Kidney (tissue), 14 donors: ENCODE data around the gene RXRA. TPM values are rescaled to one million over a fixed set of nuclear protein-coding genes. Genes with fewer than 3 reads are reported as not detected.

Experiments used
- DNase-seq, 5 donors: peaks; one replicate each; pipeline ENCODE4 v3.0.0-alpha.2; 2013 to 2020
- FAIRE-seq: peaks from 2 replicates; lab custom pipeline; 2012; peaks lifted over from hg19 to GRCh38; lab: Jason Lieb, UNC
- H3K27ac ChIP-seq, 2 donors: one replicate each; pipeline ENCODE4 v1.7.0; 2013; ENCODE audit warnings: low read depth in 2 of 2, low read length in 2 of 2, inconsistent platforms in 1 of 2
- H3K27me3 ChIP-seq: one replicate; pipeline ENCODE4 v1.7.1; 2013; ENCODE audit warnings: low read length, inconsistent platforms; ENCODE audit not compliant: control insufficient read depth, insufficient read depth
- H3K36me3 ChIP-seq, 3 donors: one replicate each; pipeline versions ENCODE4 v1.7.0 to v1.7.1; 2013; ENCODE audit warnings: low read length in 3 of 3, control low read depth in 1 of 3, inconsistent platforms in 1 of 3; ENCODE audit not compliant: insufficient read depth in 3 of 3, control insufficient read depth in 2 of 3
- H3K4me1 ChIP-seq, 3 donors: one replicate each; pipeline versions ENCODE4 v1.7.0 to v1.7.1; 2013; ENCODE audit warnings: low read length in 3 of 3, inconsistent platforms in 1 of 3, low read depth in 1 of 3; ENCODE audit not compliant: control insufficient read depth in 2 of 3, insufficient read depth in 2 of 3
- H3K4me3 ChIP-seq, 3 donors: one replicate each; pipeline versions ENCODE4 v1.7.0 to v1.8.1; 2013; ENCODE audit warnings: low read length in 3 of 3, control low read depth in 1 of 3, inconsistent platforms in 1 of 3
- H3K9ac ChIP-seq, 3 donors: one replicate each; pipeline versions ENCODE4 v1.7.0 to v1.7.1; 2013; ENCODE audit warnings: low read length in 3 of 3, control low read depth in 1 of 3, inconsistent platforms in 1 of 3
- H3K9me3 ChIP-seq, 3 donors: one replicate each; pipeline versions ENCODE4 v1.7.0 to v1.7.1; 2013; ENCODE audit warnings: low read length in 3 of 3, control low read depth in 1 of 3, inconsistent platforms in 1 of 3; ENCODE audit not compliant: control insufficient read depth in 2 of 3, insufficient read depth in 1 of 3
- intact Hi-C: fragments of 100-400 bp; cut with DNase I; formaldehyde crosslinking; loops from one replicate; pipeline ENCODE4 v1.11.1; 2022
- polyA plus RNA-seq: library from polyadenylated mRNA; stranded (reverse); fragments of 350-450 nt; fragmentation: Illumina TruSeq; extraction: RNeasy Lipid Tissue Mini Kit (QIAGEN cat#74804); gene quantifications from one replicate; pipeline ENCODE4 v1.2.3, GENCODE V29; 2014; ENCODE audit warnings: low read depth, low replicate concordance; ENCODE audit not compliant: insufficient read depth
- total RNA-seq: library from RNA; stranded (reverse); fragmentation: NEBNext Ultra II Directional; extraction: Animal tissue kit (Norgen Biotek cat#: 25700); gene quantifications from one replicate; pipeline ENCODE4 v1.2.1, GENCODE V29; 2021
- TF ChIP-seq, protein P1 (sequence below): IDR thresholded peaks from 3 replicates; pipeline ENCODE4 v1.5.1; 2012; ENCODE audit warnings: mild to moderate bottlenecking, moderate library complexity, borderline replicate concordance; ENCODE audit not compliant: insufficient read depth; ENCODE audit errors: extremely low read depth
- donor health status: control.
- donor health status: control.
- donor health status: control.
- donor health status: control.
- donor health status: control.
- donor health status: DM: yes; HTN: yes; CAD: no.
- donor health status: Normal renal cell carcinoma (clear cell type).

The RXRA gene
- total and polyA plus RNA-seq, 2 donors from 2014 or later, result 24.0 to 49.5 TPM

DNA sequence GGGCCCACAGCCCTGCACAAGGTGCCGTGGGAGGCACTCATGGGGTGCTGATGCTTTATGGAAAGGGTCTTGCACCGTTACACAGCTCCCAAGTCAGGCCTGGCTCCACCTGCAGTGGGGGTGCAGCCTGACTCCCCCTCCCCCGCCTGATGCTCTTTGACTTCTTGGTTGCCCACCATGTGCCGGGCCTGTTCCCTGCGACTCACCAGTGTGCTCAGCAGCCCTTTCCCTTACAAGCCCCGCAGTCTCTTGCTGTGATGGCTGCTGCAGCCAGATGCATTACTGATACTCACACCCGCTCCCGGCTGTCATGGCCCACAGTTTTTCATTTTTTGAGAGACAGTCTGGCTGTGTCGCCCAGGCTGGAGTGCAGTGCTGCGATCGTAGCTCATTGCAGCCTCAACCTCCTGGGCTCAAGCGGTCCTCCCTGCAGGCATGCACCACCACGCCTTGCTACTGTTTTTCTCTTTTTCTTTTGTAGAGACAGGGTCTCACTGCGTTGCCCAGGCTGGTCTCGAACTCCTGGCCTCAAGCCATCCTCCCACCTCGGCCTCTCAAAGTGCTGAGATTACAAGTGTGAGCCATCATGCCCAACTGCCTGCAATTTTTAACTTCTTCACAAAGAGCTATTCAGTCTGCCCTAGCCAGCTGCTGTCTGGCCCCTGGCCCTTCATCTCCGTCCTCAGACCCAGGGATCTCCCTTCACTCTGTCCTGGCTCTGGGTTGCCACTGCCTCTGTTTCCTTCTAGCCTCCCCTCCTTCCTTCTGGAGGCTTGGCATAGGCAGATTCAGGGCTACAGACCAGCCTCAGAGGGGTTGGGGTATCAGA is 109.5 kb downstream of the RXRA start:
- peak in 2 of 5 donors; percentile 41 to 79 for DNase-seq
- H3K27me3 ChIP-seq, result no peaks in the 10 kb centered on the region
- FAIRE-seq, result no peak
- peak overlapping the region in 1 of 2 donors; percentile 45 for H3K27ac ChIP-seq
- no peak overlapping the region for H3K4me3 ChIP-seq
- TF ChIP-seq, protein P1, sequence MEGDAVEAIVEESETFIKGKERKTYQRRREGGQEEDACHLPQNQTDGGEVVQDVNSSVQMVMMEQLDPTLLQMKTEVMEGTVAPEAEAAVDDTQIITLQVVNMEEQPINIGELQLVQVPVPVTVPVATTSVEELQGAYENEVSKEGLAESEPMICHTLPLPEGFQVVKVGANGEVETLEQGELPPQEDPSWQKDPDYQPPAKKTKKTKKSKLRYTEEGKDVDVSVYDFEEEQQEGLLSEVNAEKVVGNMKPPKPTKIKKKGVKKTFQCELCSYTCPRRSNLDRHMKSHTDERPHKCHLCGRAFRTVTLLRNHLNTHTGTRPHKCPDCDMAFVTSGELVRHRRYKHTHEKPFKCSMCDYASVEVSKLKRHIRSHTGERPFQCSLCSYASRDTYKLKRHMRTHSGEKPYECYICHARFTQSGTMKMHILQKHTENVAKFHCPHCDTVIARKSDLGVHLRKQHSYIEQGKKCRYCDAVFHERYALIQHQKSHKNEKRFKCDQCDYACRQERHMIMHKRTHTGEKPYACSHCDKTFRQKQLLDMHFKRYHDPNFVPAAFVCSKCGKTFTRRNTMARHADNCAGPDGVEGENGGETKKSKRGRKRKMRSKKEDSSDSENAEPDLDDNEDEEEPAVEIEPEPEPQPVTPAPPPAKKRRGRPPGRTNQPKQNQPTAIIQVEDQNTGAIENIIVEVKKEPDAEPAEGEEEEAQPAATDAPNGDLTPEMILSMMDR, result no peak
- peaks cover 0 to 10% (median 0%) of the 10 kb centered on the region in 3 donors for H3K36me3 ChIP-seq
- peak overlapping the region in 1 of 3 donors; percentile 34 for H3K9ac ChIP-seq
- intact Hi-C loops, result no loop called here
- peaks cover 8 to 39% (median 21%) of the 10 kb centered on the region in 3 donors for H3K4me1 ChIP-seq
- H3K9me3 ChIP-seq, result no peaks in the 10 kb centered on the region

DNA sequence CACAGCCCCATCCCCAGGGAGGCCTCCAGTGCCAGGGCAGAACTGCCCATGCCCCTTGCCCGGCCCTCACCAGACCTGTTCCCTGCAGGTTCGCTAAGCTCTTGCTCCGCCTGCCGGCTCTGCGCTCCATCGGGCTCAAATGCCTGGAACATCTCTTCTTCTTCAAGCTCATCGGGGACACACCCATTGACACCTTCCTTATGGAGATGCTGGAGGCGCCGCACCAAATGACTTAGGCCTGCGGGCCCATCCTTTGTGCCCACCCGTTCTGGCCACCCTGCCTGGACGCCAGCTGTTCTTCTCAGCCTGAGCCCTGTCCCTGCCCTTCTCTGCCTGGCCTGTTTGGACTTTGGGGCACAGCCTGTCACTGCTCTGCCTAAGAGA is 110.1 kb downstream of the RXRA start:
- peaks cover 0 to 10% (median 0%) of the 10 kb centered on the region in 3 donors for H3K36me3 ChIP-seq
- H3K9me3 ChIP-seq, result no peaks in the 10 kb centered on the region
- peaks cover 8 to 39% (median 21%) of the 10 kb centered on the region in 3 donors for H3K4me1 ChIP-seq
- no peaks in the 10 kb centered on the region for H3K27me3 ChIP-seq
- intact Hi-C loops, result no loop called here
- H3K27ac ChIP-seq, result peak overlapping the region in 1 of 2 donors; percentile 30
- no peak for FAIRE-seq
- DNase-seq, result no peak
- TF ChIP-seq, protein P1, result no peak
- no peak overlapping the region for H3K4me3 ChIP-seq
- H3K9ac ChIP-seq, result peak overlapping the region in 1 of 3 donors; percentile 34

DNA sequence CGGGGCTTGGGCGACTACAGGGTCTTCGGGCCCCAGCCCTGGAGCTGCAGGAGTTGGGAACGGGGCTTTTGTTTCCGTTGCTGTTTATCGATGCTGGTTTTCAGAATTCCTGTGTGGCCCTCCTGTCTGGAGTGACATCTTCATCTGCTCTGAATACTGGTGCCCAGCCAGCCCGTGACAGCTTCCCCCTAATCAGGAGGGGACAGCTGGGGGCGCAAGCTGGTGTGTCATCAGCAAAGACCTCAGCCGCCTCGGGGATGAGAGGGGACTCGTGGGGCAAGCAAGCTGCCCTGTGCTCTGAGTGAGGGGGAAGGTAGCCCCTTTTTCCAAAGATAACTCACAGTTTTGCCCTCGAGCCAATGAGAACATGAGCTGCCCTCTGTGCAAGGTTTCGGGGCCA is 110.7 kb downstream of the RXRA start:
- FAIRE-seq (no peak), DNase-seq (no peak)
- intact Hi-C loops, result no loop called here
- H3K4me3 ChIP-seq, result no peak overlapping the region
- TF ChIP-seq, protein P1, result no peak
- H3K36me3 ChIP-seq, result peaks cover 0 to 10% (median 0%) of the 10 kb centered on the region in 3 donors
- H3K27ac ChIP-seq, result no peak overlapping the region
- peaks cover 8 to 39% (median 21%) of the 10 kb centered on the region in 3 donors for H3K4me1 ChIP-seq
- no peaks in the 10 kb centered on the region for H3K27me3 ChIP-seq
- no peaks in the 10 kb centered on the region for H3K9me3 ChIP-seq
- H3K9ac ChIP-seq, result no peak overlapping the region
